M059J (cell line): Measurements from ENCODE around the gene CLEC17A. TPM values are rescaled to one million over a fixed set of nuclear protein-coding genes. Genes with fewer than 3 reads are reported as not detected.
"Not testable (repeated sequence)": the region's sequence is repeated elsewhere in the genome, so short reads cannot be mapped to it uniquely, and the experiment has no call there.

Experiments used
- DNase-seq: peaks from one replicate; pipeline ENCODE4 v3.0.0-alpha.2; 2012; ENCODE audit warnings: low read depth
- total RNA-seq: library from RNA; depleted of rRNA; stranded (reverse); fragments of >200 nt; shearing (Covaris generic); gene quantifications from 2 replicates; pipeline ENCODE4 v1.2.3, GENCODE V29; 2014

The CLEC17A gene
- total RNA-seq, 1 experiment from 2014 or later: not detected

DNA sequence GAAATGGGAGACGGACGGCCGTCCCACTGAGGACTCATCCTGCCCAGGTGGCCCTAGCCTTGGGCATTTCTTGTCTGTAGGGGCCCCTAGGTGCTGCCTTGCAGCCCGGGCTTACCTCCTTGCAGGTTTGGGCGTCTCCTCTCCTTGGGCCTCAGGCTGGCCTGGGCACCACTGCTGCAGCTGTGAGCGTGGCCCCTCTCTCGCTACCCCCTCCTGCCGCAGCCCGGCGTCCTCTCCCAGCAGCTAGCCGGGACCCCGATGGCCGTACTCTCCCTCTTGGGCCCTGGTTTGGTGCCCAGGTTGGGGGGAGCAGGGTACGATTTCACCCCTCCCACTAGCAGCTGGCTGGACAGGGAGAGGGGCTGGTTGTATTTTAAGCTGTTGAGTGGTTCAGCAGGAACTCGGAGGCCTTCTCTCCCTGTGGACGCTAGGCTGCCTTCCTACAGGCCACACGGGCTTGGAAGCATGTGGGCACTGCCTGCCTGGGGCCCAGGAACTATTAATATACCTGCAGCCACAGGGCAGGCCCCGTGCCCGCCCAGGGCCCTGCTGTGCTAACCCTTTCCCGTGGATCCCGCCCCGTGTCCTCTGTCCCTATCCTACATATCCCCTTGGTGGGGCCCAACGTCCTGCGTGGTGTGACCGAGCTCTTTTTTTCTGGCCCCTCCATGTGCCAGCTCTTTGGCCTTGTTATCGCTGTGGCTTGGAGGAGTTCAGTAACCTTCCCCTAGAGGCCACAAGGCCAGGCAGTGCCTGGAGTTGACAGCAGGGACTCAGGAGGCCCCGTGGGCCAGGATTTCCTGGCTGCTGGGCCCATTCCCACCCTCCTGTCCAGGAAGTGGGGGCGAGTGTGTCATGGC, 22.7 kb upstream of the CLEC17A start:
- no peak for DNase-seq

DNA sequence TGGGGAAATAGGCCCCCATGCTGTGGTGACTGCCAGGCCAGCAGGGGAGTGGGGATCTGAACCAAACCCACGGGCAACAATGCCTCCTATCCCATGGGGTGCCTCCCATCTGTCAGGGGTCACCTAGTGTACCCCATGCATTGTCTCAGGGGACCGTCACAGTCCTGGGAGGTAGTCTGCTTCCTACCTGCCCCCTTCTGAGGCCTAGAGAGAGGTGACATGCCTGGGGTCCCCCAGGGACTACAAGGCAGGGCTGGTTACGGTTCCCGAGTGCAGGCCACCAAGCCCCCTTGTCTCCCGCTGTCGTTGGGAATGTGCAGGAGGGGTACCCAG, 22.1 kb upstream of the CLEC17A start:
- DNase-seq: no peak

DNA sequence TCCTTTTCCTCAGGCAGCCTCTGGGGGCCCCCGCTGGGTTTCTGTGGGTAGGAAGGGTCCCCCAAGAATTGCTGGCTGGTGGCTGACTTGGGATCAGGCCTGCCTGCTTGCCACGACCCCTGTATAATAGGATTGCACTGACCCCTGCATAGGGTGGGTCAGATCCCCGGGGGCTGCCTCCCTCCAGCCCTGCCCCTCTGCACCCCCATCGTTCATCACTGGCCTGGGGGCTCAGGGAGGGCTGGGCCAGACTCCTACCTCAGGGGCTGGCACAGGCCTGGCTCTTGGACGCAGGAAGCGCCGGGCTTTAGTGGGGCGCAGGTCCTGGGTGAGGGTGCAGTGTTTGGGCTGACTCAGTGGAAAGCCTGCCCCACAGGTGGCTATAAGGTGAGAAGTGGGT, 21.6 kb upstream of the CLEC17A start:
- DNase-seq: no peak

DNA sequence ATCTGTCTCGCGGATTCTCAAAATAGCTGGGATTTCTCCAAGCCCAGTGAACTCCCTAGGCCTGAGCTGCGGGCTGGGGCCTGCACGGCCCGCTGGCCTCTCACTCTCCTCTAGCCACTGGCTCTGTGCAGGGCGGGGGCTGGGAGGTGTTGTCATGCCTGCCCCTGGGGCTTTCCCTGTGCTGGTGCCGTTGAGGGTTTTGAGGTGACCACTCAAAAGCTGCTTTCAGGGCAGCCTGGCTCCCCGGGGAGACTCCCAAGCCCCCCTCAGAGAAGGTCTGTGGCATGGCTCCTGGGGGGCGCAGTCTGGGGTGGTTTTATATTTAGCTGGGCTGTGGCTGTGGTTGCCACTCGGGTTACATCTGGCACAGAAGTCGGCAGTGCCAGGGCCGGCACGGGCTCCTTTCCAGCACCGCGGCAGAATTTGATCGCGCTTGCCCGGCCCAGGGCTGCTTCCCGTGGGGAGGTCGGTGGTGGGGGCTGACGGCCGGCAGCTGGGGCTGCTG, 21.0 kb upstream of the CLEC17A start:
- peak; percentile 86 for DNase-seq

GRCh38 chr19:14562660-14563589, 20.0 kb upstream of the CLEC17A start:
- DNase-seq: no peak

- DNase-seq: no peak
These were observed 19.3 kb upstream of the CLEC17A start for GRCh38 chr19:14563590-14563926.

- DNase-seq: no peak
These were observed 18.8 kb upstream of the CLEC17A start for GRCh38 chr19:14563989-14564651.

- not testable (repeated sequence) for DNase-seq
These were observed 18.1 kb upstream of the CLEC17A start for GRCh38 chr19:14564652-14565297.

- no peak for DNase-seq
These were observed 17.6 kb upstream of the CLEC17A start for GRCh38 chr19:14565298-14565679.

DNA sequence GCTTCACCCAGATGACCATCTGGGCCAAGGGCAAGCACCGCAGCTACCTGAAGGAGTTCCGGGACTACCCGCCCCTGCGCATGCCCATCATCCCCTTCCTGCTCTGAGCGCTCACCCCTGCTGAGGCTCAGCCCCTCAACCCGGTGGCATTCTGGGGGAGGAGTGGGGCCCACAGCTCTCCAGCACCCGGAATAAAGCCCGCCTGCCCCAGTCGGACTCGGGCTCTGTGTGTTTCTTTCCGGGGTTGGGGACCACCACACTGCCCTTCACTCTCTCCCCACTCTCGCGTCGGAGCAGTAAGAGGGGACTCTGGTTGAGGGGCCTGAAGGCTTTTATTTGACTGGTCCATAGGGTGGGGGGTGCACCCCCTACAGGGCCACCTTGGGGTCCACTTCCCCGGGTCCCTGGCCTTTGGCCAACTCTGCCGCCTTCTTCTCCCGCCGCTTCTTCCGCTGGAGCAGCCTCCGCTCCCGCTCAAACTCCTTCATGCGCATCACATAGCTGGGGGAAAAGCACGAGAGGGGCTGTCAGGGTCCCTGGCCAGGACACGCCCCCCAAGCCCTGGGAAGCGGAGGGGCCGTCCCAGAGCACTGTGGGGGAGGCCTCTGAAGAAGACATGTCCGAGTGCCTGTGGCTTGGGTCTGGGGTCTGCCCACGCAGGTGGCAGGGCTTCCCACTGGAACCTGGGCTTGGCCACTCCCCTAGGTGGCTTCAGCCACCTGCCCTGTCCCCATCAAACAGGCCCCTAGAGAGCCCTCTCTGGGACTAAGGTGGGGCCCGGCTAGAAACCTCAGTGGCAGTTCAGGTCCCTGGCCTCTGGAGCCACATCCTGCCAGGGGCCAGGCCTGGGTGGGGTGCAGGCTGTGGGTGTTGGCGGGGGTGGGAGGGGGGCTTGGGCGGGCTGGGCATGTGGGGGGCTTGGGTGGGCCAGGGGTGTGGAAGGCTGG, 16.8 kb upstream of the CLEC17A start:
- DNase-seq: no peak

GRCh38 chr19:14566712-14567077, 16.2 kb upstream of the CLEC17A start:
- DNase-seq: no peak

DNA sequence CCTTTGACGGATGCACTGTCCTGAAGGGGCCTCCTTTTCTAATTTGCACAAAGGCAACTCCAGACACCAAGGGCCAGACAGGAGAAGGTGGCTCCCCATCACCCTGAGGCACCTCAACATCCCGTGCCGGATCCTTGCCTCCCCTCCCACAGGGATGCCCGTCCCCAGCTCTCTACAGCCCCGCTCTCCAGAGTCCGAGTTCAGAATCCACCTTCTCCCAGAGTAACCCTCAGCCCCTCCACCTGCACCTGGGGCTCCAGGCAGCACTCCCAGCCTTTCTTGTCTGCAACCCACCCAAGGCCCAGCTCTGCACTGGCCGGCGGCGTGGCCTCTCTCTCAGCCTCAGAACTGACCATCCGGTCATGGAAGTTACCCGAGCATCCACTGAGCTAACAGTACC, 15.8 kb upstream of the CLEC17A start:
- DNase-seq: no peak

DNA sequence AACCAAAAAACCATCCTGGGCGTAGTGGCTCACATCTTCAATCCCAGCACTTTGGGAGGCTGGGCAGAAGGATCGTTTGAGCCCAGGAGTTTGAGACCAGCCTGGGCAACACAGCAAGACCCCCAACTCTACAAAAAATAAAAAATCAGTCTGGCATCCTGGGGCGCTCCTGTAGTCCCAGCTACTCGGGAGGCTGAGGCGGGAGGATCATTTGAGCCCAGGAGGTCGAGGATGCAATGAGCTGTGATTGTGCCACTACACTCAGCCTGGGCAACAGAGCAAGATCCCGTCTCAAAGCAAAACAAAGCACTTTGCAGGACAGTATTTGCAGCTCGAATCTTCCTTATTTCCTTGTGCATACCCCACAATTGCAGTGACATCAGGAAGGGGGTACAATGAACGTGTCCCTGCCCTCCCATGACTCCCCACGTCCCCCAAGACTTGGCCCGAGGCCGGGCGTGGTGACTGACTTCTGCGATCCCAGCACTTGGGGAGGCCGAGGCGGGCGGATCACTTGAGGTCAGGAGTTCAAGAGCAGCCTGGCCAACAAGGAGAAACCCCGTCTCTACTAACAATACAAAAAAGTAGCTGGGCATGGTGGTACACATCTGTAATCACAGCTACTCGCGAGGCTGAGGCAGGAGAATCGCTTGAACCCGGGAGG, 11.9 kb upstream of the CLEC17A start:
- DNase-seq: no peak

DNA sequence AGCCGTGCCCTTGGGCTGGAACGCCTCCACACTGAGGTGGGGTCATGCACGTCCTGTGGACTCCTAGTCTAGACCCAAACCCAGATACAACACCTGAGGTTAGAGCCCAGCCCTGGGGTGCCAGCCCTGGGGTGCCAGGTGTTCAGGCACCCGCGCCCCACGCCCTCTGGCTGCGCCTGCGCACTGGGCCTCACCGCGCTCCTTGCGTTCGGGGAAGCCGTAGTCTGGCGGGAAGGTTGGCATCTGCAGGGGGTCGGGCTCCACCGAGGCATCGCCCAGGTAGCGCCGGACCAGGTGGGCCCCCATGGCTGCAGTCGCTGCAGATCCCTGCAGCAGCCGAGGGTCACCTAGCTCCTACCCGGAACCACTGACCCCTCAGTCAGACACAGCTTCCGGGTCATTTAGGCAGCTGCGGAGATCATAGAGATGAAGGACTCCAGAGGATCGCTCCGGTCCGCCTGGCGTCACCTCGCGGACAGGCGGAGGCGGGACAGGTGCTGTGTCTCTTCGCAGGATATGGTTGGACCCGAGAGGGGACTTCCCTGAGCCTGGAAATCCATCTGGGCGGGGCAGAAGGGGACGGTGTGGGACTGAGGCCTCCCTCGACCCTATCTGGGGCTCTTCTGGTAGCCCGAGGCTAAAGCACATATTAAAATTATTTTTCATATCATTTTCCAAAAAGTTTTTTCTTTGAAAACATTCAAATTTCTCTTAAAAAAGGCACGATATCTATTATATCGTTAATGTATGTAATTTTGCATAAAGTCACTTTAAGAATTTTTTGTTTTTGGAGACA, 11.0 kb upstream of the CLEC17A start, which contains the start of gene NDUFB7:
Gene NDUFB7, minus strand, starts transcription at position 372 of the 796 bp plus-strand sequence. Its CDS starts 66 bp downstream, at position 306.
- DNase-seq: peak; percentile 94

GRCh38 chr19:14575428-14575980, 7.4 kb upstream of the CLEC17A start:
- DNase-seq: no peak

DNA sequence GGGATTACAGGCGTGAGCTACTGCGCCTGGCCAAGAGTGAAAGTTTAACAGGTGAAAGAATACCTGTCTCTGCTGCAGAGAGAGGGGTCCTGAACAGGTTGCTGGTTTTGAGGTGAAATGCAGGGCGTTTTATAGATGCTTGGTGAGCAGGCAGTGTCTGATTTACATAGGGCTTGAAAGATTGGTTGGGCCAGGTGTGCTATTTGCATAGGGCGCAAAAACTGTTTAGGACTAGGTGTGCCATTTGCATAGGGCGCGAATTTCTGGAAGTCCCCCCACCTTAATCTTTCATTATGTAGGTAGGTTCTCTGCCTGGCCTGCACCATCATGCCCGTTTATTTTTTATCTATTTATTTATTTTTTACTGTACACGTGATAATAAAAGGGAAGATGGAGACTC, 6.5 kb upstream of the CLEC17A start:
- no peak for DNase-seq

DNA sequence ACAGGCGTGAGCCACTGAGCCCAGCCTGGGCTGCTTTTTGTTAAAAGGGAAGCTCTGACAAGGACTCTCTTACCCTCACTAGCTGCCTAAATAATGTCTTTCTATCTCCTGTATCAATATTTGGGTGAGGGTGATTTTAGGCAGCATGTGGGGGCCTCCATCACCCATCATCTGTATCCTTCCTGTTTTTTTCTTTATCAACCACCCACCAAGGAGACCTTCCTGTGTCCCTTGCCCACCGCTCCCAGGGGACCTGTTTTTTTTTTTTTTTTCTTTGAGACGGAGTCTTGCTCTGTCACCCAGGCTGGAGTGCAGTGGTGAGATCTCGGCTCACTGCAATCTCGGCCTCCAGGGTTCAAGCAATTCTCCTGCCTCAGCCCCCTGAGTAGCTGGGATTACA, 5.6 kb upstream of the CLEC17A start:
- DNase-seq: no peak

DNA sequence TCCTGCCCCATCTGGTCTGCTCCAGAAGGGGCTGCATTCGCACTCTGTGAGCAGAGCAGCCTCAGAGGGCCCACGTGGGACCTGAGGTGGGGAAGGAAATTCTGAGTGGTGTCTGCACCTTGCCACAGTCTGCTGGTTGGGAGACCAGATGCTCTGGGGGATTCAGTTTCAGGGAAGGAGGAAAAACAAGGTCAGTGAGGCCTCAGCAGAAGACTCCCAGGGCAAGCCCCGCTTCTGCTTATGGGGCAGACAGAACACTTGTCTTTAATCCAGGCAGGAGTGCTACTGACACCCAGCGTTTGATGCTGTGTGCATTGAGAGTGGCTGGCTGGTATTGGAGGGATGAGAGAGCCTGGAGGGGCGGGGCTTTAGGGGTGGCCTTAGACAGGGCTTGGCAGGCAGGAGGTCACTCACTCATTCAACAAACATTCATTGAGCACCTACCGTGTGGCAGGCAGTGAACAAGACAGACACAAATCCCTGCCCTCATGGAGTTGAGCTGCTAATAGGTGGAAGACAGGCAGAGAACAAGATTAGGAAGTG, 4.9 kb upstream of the CLEC17A start:
- DNase-seq: peak; percentile 38
